ENCODE data around the gene CRYGN.
A peak's percentile ranks its signal among the peaks of the same experiment; 100 is the strongest.

Gene CRYGN

GRCh38 chr7:151460474-151460855, 20.5 kb upstream of the CRYGN start:
- no peak for DNase-seq (ENCODE audit: low read depth in 2 of 2, low spot score in 1 of 2)

GRCh38 chr7:151459726-151460473, 20.0 kb upstream of the CRYGN start:
- DNase-seq (ENCODE audit: low read depth in 2 of 2, low spot score in 1 of 2): no peak

- no peak for DNase-seq (ENCODE audit: low read depth in 2 of 2, low spot score in 1 of 2)
Observed at GRCh38 chr7:151457534-151457933, 17.6 kb upstream of the CRYGN start.

- DNase-seq (ENCODE audit: low read depth in 2 of 2, low spot score in 1 of 2): no peak
Observed at GRCh38 chr7:151456782-151457181, 16.8 kb upstream of the CRYGN start.

GRCh38 chr7:151456276-151456675, 16.3 kb upstream of the CRYGN start:
- no peak for DNase-seq (ENCODE audit: low read depth in 2 of 2, low spot score in 1 of 2)

- no peak for DNase-seq (ENCODE audit: low read depth in 2 of 2, low spot score in 1 of 2)
Observed at GRCh38 chr7:151455690-151456089, 15.7 kb upstream of the CRYGN start.

GRCh38 chr7:151454932-151455530, 15.1 kb upstream of the CRYGN start:
- DNase-seq (ENCODE audit: low read depth in 2 of 2, low spot score in 1 of 2): no peak

- no peak for DNase-seq (ENCODE audit: low read depth in 2 of 2, low spot score in 1 of 2)
Observed at GRCh38 chr7:151454305-151454704, 14.4 kb upstream of the CRYGN start.

GRCh38 chr7:151453326-151453791, 13.4 kb upstream of the CRYGN start:
- DNase-seq (ENCODE audit: low read depth in 2 of 2, low spot score in 1 of 2): no peak

- no peak for DNase-seq (ENCODE audit: low read depth in 2 of 2, low spot score in 1 of 2)
Observed at GRCh38 chr7:151452680-151453325, 12.9 kb upstream of the CRYGN start.

- DNase-seq (ENCODE audit: low read depth in 2 of 2, low spot score in 1 of 2): no peak
Observed at GRCh38 chr7:151451626-151452571, 12.0 kb upstream of the CRYGN start.

GRCh38 chr7:151451156-151451555, 11.2 kb upstream of the CRYGN start:
- DNase-seq (ENCODE audit: low read depth in 2 of 2, low spot score in 1 of 2): no peak

- DNase-seq (ENCODE audit: low read depth in 2 of 2, low spot score in 1 of 2): no peak
Observed at GRCh38 chr7:151449990-151450389, 10.0 kb upstream of the CRYGN start.

GRCh38 chr7:151448261-151449252, 8.6 kb upstream of the CRYGN start:
- DNase-seq (ENCODE audit: low read depth in 2 of 2, low spot score in 1 of 2): peak; percentile 39 to 69

- no peak for DNase-seq (ENCODE audit: low read depth in 2 of 2, low spot score in 1 of 2)
Observed at GRCh38 chr7:151447901-151448260, 7.9 kb upstream of the CRYGN start.

- no peak for DNase-seq (ENCODE audit: low read depth in 2 of 2, low spot score in 1 of 2)
Observed at GRCh38 chr7:151447312-151447711, 7.4 kb upstream of the CRYGN start.

GRCh38 chr7:151446412-151446811, 6.5 kb upstream of the CRYGN start:
- no peak for DNase-seq (ENCODE audit: low read depth in 2 of 2, low spot score in 1 of 2)

- no peak for DNase-seq (ENCODE audit: low read depth in 2 of 2, low spot score in 1 of 2)
Observed at GRCh38 chr7:151444632-151445031, 4.7 kb upstream of the CRYGN start.

- DNase-seq (ENCODE audit: low read depth in 2 of 2, low spot score in 1 of 2): no peak
Observed at GRCh38 chr7:151442776-151443496, 3.0 kb upstream of the CRYGN start.
